Lower lobe of right lung (tissue), 2 donors: Measurements from ENCODE around the gene KRT7. TPM values are rescaled to one million over a fixed set of nuclear protein-coding genes. Genes with fewer than 3 reads are reported as not detected.

Source experiments
- ATAC-seq, 2 donors: fragments of 200-7000 bp; cut with Tn5 transposase; one replicate each; pipeline ENCODE4 v1.9.1; 2020 to 2022; ENCODE audit warnings: mild to moderate bottlenecking in 2 of 2, moderate library complexity in 2 of 2
- DNase-seq: peaks from one replicate; pipeline ENCODE4 v3.0.0-alpha.2; 2020
- H3K27ac ChIP-seq: fragments of 200-600 bp; one replicate; pipeline ENCODE4 v1.8.0; 2022
- H3K27me3 ChIP-seq: fragments of 200-600 bp; one replicate; pipeline ENCODE4 v1.8.0; 2022; ENCODE audit warnings: low read depth
- H3K36me3 ChIP-seq: fragments of 200-600 bp; one replicate; pipeline ENCODE4 v1.8.0; 2022; ENCODE audit warnings: mild to moderate bottlenecking
- H3K4me1 ChIP-seq: fragments of 200-600 bp; one replicate; pipeline ENCODE4 v1.8.0; 2022
- H3K4me3 ChIP-seq: fragments of 200-600 bp; one replicate; pipeline ENCODE4 v1.8.0; 2022; ENCODE audit warnings: mild to moderate bottlenecking
- H3K9me3 ChIP-seq: fragments of 200-600 bp; one replicate; pipeline ENCODE4 v1.8.0; 2022
- CTCF ChIP-seq: fragments of 200-600 bp; IDR thresholded peaks from one replicate; pipeline ENCODE4 v1.8.0; 2022; ENCODE audit warnings: antibody characterized with exemption, mild to moderate bottlenecking
- intact Hi-C: fragments of 100-400 bp; cut with DNase I; formaldehyde crosslinking; loops from one replicate; pipeline ENCODE4 v1.11.0; 2022
- total RNA-seq: library from RNA; stranded (reverse); fragmentation: NEBNext Ultra II Directional; extraction: Animal tissue kit (Norgen Biotek cat#: 25700); gene quantifications from one replicate; pipeline ENCODE4 v1.2.1, GENCODE V29; 2021
- donor health status: DM: no; HTN: yes; CAD: no; lungs with severe emphysema.

The KRT7 gene
- total RNA-seq, 1 donor from 2014 or later = 257 TPM

DNA sequence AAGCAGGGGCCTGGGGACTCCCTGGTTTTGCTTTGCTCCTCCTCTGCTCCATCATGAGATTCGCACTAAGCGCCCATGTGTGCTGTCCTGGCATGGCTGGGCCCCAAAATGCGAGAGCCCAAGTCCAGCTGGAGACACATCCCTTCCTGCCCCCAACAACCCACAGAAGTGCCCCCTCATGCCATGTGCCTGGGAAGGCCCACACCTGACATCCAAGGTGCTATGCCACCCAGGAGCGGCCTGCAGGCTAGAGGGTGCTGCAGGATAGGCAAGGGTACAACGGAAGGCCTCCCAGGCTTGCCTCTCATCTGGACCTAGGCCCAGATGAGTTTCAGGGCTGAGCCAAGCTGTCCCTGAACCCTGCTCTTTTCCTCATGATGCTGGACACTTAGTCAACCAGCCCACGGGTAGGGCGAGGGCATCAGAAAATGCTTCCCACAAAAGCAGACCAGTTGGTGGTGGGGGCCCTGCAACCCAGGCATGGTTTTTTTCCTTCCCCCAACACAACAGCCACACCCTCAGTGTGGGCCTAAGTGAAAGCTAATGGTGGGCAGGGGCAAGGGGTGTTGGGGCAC, 28.0 kb upstream of the KRT7 start:
- peaks cover under 1% of the 10 kb centered on the region for H3K27me3 ChIP-seq
- no peaks in the 10 kb centered on the region for H3K9me3 ChIP-seq
- intact Hi-C loops = no loop called here
- H3K4me1 ChIP-seq = peaks cover 28% of the 10 kb centered on the region
- ATAC-seq = no peak
- no peaks in the 10 kb centered on the region for H3K36me3 ChIP-seq
- no peak overlapping the region for H3K27ac ChIP-seq
- no peak overlapping the region for H3K4me3 ChIP-seq
- no peak for TF ChIP-seq CTCF
- DNase-seq = peak; percentile 36

- no peaks in the 10 kb centered on the region for H3K9me3 ChIP-seq
- ATAC-seq = no peak
- DNase-seq = no peak
- TF ChIP-seq CTCF = no peak
- H3K4me1 ChIP-seq = peaks cover 27% of the 10 kb centered on the region
- H3K27ac ChIP-seq = no peak overlapping the region
- no peak overlapping the region for H3K4me3 ChIP-seq
- intact Hi-C loops = no loop called here
- H3K27me3 ChIP-seq = no peaks in the 10 kb centered on the region
- H3K36me3 ChIP-seq = no peaks in the 10 kb centered on the region
Measured at GRCh38 chr12:52205612-52206303, 27.3 kb upstream of the KRT7 start.

DNA sequence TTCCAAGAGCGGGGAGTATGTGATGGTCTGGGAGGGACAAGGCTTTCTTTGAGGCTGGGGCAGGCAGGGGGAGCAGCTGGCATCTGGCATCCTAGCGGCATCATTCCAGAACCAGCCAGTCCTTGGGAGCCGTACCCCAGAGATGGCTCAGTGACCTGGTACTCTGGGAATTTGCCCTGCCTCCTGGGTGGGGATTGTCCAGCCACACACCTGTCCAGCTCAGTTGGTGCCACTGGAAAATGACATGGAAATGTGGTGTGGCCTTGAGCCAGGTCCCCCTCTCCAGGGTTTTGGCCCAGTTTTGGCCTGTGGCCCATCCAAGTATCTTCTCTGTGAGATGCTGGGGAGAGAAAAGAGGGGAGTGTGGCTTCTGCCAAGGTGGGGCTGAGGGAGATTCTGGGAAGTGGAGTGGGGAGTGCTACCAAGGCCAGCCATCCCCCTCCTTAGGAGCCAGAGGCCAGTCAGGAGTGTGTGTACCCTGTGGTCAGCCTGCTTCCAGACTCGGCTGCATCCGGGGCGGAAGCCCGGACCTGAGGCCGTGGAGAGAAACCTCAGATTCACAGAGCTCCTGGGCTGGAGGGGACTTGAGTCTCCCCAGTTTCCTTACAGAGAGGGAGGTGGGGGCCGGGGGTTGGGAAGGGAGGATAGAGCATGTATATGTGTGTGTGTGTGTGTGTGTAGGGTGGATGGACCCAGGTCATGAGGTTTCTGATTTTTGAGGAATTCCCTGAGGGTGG, 26.6 kb upstream of the KRT7 start:
- Histone ChIP-seq H3K4me1 (peaks cover 27% of the 10 kb centered on the region), H3K36me3 (no peaks in the 10 kb centered on the region), H3K27me3 (no peaks in the 10 kb centered on the region), H3K9me3 (no peaks in the 10 kb centered on the region), H3K4me3 (no peak overlapping the region), H3K27ac (no peak overlapping the region)
- TF ChIP-seq CTCF = no peak
- ATAC-seq (no peak), DNase-seq (peak; percentile 34)
- intact Hi-C loops = no loop called here

- Histone ChIP-seq H3K4me3 (no peak overlapping the region), H3K27me3 (no peaks in the 10 kb centered on the region), H3K4me1 (peaks cover 26% of the 10 kb centered on the region), H3K36me3 (no peaks in the 10 kb centered on the region), H3K27ac (no peak overlapping the region), H3K9me3 (no peaks in the 10 kb centered on the region)
- ATAC-seq = no peak
- no peak for TF ChIP-seq CTCF
- intact Hi-C loops = no loop called here
- DNase-seq = peak; percentile 17
Measured at GRCh38 chr12:52207106-52207505, 25.9 kb upstream of the KRT7 start.

DNA sequence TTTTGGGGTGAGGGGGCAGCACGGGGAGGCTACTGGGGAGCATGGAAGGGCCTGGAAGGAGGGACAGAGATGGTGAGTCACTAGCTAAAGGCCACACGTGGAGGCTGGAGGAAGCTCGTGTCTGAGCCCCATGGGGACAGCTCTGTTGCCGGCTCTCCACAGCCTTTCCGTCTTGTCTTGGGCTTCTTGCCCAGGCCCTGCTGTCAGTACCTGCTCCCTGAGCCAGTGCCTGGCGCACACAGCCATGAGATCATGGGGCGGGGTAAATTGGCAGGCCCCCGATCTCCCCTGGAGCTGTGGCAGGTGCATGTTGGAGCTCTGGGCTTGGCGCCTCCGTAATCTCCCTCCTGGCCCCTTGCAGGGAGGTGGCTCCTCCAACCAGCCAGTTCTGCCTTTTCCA, 25.1 kb upstream of the KRT7 start:
- Histone ChIP-seq H3K27me3 (no peaks in the 10 kb centered on the region), H3K27ac (peak overlapping the region; percentile 31), H3K4me3 (no peak overlapping the region), H3K4me1 (peaks cover 18% of the 10 kb centered on the region), H3K9me3 (no peaks in the 10 kb centered on the region), H3K36me3 (no peaks in the 10 kb centered on the region)
- ATAC-seq (peak; percentile 39 to 53), DNase-seq (peak; percentile 67)
- TF ChIP-seq CTCF = no peak
- intact Hi-C loops = no loop called here
